ENCODE data around the gene IGF2BP1.
"Not testable (repeated sequence)": the region's sequence is repeated elsewhere in the genome, so short reads cannot be mapped to it uniquely, and the experiment has no call there.

The IGF2BP1 gene

GRCh38 chr17:48995974-48996721 is 1.0 kb upstream of the IGF2BP1 start:
- no peak for DNase-seq (ENCODE audit: low read depth in 2 of 2)

GRCh38 chr17:48996722-48997102 is 473 bp upstream of the IGF2BP1 start:
- no peak for DNase-seq (ENCODE audit: low read depth in 2 of 2)

GRCh38 chr17:48997827-48998586 is 822 bp downstream of the IGF2BP1 start:
- DNase-seq (ENCODE audit: low read depth in 2 of 2) = no peak

GRCh38 chr17:48998587-48999440 is 1.6 kb downstream of the IGF2BP1 start:
- DNase-seq (ENCODE audit: low read depth in 2 of 2) = peak in 1 of 2 experiments; percentile 43

- DNase-seq (ENCODE audit: low read depth in 2 of 2) = no peak
Measured at GRCh38 chr17:49000943-49001342, 3.8 kb downstream of the IGF2BP1 start.

GRCh38 chr17:49001671-49002070 is 4.5 kb downstream of the IGF2BP1 start:
- DNase-seq (ENCODE audit: low read depth in 2 of 2) = no peak

GRCh38 chr17:49002331-49002730 is 5.1 kb downstream of the IGF2BP1 start:
- no peak for DNase-seq (ENCODE audit: low read depth in 2 of 2)

GRCh38 chr17:49002766-49003165 is 5.6 kb downstream of the IGF2BP1 start:
- DNase-seq (ENCODE audit: low read depth in 2 of 2) = no peak

GRCh38 chr17:49003557-49004511 is 6.6 kb downstream of the IGF2BP1 start:
- no peak for DNase-seq (ENCODE audit: low read depth in 2 of 2)

- DNase-seq (ENCODE audit: low read depth in 2 of 2) = no peak
Measured at GRCh38 chr17:49005140-49005539, 8.0 kb downstream of the IGF2BP1 start.

- not testable (repeated sequence) for DNase-seq (ENCODE audit: low read depth in 2 of 2)
Measured at GRCh38 chr17:49008908-49009307, 11.7 kb downstream of the IGF2BP1 start.

- no peak for DNase-seq (ENCODE audit: low read depth in 2 of 2)
Measured at GRCh38 chr17:49012769-49013255, 15.6 kb downstream of the IGF2BP1 start.

- no peak for DNase-seq (ENCODE audit: low read depth in 2 of 2)
Measured at GRCh38 chr17:49013311-49014213, 16.4 kb downstream of the IGF2BP1 start.

GRCh38 chr17:49015179-49015923 is 18.2 kb downstream of the IGF2BP1 start:
- DNase-seq (ENCODE audit: low read depth in 2 of 2) = no peak

- no peak for DNase-seq (ENCODE audit: low read depth in 2 of 2)
Measured at GRCh38 chr17:49015924-49016774, 19.0 kb downstream of the IGF2BP1 start.

- DNase-seq (ENCODE audit: low read depth in 2 of 2) = no peak
Measured at GRCh38 chr17:49016775-49017463, 19.7 kb downstream of the IGF2BP1 start.

GRCh38 chr17:49018116-49018612 is 21.0 kb downstream of the IGF2BP1 start:
- no peak for DNase-seq (ENCODE audit: low read depth in 2 of 2)
